ENCODE measurements around the gene ST3GAL4. TPM values are rescaled to one million over a fixed set of nuclear protein-coding genes. Genes with fewer than 3 reads are reported as not detected.

Gene ST3GAL4
- total RNA-seq, 1 experiment from 2014 or later = 13.6 TPM

GRCh38 chr11:126338346-126339055 lies 17.0 kb upstream of the ST3GAL4 start:
- no peak for DNase-seq
- no peak overlapping the region for H2BK15ac ChIP-seq (ENCODE audit: low read depth, low read length)
- Mint-ChIP-seq H3K27me3 (ENCODE audit: low read depth) (no peaks in the 10 kb centered on the region), H3K4me3 (no peak overlapping the region; a peak in 1 of 5 replicates), H3K9me3 (no peaks in the 10 kb centered on the region), H3K4me1 (peaks cover 18 to 20% of the 10 kb centered on the region in 2 experiments), H3K36me3 (ENCODE audit: insufficient read depth in 1 of 3, low read depth in 3 of 3) (peaks cover 17 to 53% (median 45%) of the 10 kb centered on the region in 3 experiments; a peak in 6 of 7 replicates), H3K27ac (peak overlapping the region in 1 of 3 experiments; percentile 39; a peak in 1 of 7 replicates)
- no peak overlapping the region for H2BK12ac ChIP-seq (ENCODE audit: insufficient read length, low read depth, low read length)
- H3K14ac ChIP-seq (ENCODE audit: insufficient read depth, low read length) = no peak overlapping the region; the same call in 1 of the 2 replicates
- no peak overlapping the region for H2BK20ac ChIP-seq (ENCODE audit: low read depth, low read length, poor library complexity, severe bottlenecking)
- no peak overlapping the region for H3K23ac ChIP-seq (ENCODE audit: insufficient read length, low read depth, low read length)
- no peak overlapping the region for H4K5ac ChIP-seq (ENCODE audit: insufficient read length, low read depth, low read length)
- H3K27ac ChIP-seq (ENCODE audit: insufficient read length, low read depth, low read length) = no peak overlapping the region
- H3K4me2 ChIP-seq (ENCODE audit: insufficient read depth, insufficient read length, low read length) = no peak overlapping the region
- H2AK5ac ChIP-seq (ENCODE audit: insufficient read length, low read length) = no peak overlapping the region
- peaks cover 3% of the 10 kb centered on the region for H4K20me1 ChIP-seq (ENCODE audit: control insufficient read depth, insufficient read depth, insufficient read length)
- no peaks in the 10 kb centered on the region for H3K9me3 ChIP-seq (ENCODE audit: control insufficient read depth, low read depth, low read length)
- H3K18ac ChIP-seq (ENCODE audit: insufficient read length, low read depth, low read length) = no peak overlapping the region
- WGBS (ENCODE audit: extremely low coverage, insufficient read length, low lambda C conversion rate) = no CpG with 5 or more reads among the region's 7 CpGs
- no peak overlapping the region for H3K9ac ChIP-seq (ENCODE audit: extremely low read depth, insufficient read length, low read length)
- no peaks in the 10 kb centered on the region for H3K23me2 ChIP-seq (ENCODE audit: insufficient read length, low read depth, low read length, poor library complexity, severe bottlenecking)
- H3K79me2 ChIP-seq (ENCODE audit: insufficient read depth, low read length) = no peaks in the 10 kb centered on the region
- H4K91ac ChIP-seq (ENCODE audit: insufficient read length, low read depth, low read length) = no peak overlapping the region
- no peaks in the 10 kb centered on the region for H3K27me3 ChIP-seq (ENCODE audit: insufficient read depth, low read length)
- H3K79me1 ChIP-seq (ENCODE audit: insufficient read depth, low read depth, low read length, poor library complexity, severe bottlenecking) = no peaks in the 10 kb centered on the region
- no peak overlapping the region for H2BK120ac ChIP-seq (ENCODE audit: low read depth, low read length, poor library complexity, severe bottlenecking)
- H3K56ac ChIP-seq (ENCODE audit: insufficient read length, low read depth, low read length) = no peak overlapping the region
- no peak overlapping the region for H2AFZ ChIP-seq (ENCODE audit: low read length)
- no peak for TF ChIP-seq CTCF (conservative IDR thresholded peaks at IDR 0.05)
- H3T11ph ChIP-seq (ENCODE audit: low read length) = no peak overlapping the region
- H4K8ac ChIP-seq (replicated peaks; ENCODE audit: insufficient read length, low read depth, low read length) = no peak overlapping the region
- H2BK5ac ChIP-seq (ENCODE audit: insufficient read length, low read length) = no peak overlapping the region
- no peak overlapping the region for H3K4ac ChIP-seq (ENCODE audit: low read depth, low read length)
- H3K4me1 ChIP-seq (ENCODE audit: insufficient read depth, low read length) = no peaks in the 10 kb centered on the region; the same call in 1 of the 2 replicates

All from H9 (cell line).